ENCODE data around the gene GPR62.

GPR62 gene

GRCh38 chr3:51957520-51958205, 2.5 kb downstream of the GPR62 start:
- DNase-seq, result no peak

DNA sequence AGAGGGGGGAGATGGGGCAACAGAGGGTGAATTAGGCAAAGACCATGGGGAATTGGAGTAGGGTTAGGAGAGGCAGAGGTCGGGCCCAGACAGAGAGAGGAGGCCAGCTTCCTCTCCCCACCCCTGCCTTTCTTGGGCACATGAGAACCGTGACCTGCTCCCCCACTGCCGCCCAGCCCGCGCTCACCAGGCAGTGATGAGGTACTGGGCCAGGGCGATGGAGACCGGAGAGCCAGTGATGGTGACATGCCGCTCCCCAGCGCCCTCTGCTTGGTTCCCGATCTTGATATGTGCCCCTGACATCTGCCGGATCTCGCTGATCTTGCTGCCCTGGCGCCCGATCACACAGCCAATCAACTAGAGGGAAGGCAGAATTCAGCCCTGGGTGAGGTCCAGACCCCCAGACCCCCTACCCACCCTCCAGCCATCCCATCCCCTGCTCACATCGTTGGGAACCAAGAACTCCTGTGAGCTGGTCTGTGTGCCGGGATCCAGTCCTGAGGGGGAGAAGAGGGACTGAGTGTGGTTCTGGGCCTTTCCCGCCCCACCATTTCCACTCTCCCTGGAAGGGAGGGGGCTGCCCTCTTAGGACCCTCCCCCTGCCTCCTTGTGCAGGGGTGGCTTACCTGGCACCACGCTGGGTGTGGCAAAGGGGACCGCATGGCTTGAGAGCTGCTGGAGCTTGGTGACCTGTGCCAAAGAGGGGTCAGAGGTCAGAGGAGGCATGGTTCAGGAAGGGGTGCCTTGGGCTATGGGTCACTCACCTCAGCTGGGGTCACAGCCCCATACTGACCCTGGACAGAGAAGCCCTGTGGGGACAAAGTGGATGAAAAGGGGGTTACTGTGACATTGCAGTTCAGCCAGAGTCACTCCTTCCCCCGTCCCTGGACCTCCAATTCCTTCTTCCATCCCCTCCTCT, 3.7 kb downstream of the GPR62 start:
- no peak for DNase-seq

DNA sequence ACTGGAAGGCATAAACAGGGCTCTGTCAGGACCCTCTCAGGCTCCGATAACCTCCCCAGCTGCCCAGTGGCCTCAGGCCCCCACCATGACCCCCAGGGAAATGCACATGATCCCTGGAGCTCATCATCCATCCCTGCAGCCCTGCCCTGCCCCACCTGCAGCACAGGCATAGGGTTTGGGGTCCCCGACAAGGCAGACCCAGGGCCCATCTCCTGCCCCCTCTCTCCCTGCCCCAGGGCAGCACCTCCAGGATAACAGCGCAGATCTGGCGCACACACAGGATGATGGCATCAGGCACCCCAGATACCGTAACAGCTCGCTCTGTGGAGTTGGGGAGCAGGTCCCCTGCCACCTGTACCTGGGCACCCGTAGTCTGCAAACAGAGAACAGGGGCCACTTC, 4.5 kb downstream of the GPR62 start:
- DNase-seq, result no peak

GRCh38 chr3:51960386-51960785, 5.2 kb downstream of the GPR62 start:
- no peak for DNase-seq

- no peak for DNase-seq
Measured at GRCh38 chr3:51961011-51961410, 5.8 kb downstream of the GPR62 start.

DNA sequence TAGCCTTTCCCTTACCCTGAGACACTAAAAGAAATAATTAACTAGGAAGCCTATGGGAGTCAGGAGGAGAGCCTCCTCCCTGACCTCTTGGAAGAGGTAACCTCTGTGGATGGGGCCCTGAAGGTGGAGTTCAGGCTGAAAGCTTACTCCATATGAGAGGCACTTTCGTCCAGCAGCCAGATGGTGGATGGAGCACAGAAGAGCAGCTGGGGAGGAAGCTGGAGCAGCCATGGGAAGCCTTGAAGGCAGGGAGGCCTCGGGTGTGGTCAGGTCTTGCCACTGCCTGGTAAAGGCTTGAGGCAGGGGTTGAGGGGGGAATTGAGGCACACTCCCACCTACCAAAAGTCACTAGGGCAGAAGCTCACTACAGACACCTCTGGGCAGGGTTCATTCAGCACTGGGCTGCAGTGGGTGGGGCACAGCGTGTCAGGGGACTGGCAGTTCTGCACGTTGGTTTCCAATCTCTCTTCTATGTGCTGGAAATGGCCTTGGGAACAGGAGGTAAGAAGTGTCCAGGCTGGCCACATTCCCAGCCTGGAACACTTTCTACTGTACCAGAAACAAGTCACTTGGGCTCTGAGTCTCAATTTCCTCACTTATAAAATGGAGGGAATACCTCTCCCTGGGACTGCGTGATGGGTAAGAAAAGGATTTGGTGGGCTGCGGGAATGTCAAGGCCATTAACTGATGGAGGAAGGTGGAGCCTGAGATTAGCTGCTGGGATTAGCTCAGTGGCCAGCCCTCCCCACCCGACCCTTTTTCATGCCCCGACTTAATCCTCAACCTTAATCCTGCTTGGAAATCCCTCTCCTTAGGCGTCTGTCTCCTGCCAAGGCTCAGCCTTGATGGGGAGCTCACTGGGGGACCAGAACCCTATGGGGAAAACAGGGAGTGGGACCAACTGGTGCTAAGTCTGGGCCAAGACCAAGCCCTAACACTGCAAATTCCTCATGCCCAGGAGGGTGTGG, 6.7 kb downstream of the GPR62 start:
- no peak for DNase-seq

DNA sequence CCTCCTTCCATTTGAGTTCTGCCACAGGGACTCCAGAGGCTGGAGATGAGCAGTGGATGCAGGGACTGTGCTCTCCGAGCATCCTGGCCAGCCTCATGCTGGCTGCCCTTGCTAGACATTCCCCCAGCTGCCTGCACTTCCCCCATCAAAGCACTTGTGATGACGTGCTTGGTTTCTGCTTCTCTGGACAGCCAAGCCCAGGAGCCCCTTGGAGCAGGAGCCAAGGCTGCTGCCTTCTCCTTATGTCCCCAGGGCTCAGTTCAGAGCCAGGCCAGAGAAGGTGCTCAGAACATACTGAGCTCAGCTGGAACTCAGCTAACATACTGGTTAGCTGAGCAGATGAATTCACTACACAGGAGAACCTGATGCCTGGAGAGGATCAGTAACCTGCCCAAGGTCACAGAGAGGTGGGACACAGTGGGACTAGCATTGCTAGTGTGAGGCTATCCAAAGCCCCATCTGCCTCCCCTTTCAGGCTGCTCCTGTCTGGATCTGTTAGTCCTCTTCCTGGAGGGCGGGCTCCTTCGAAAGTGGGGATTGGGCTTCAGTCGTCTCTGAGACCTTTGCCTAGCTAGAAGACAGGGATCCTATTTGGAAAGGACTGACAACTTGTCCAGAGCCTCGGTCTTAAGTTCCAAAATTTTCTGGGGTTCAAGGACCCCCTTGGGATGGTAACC, 7.8 kb downstream of the GPR62 start:
- DNase-seq, result no peak

DNA sequence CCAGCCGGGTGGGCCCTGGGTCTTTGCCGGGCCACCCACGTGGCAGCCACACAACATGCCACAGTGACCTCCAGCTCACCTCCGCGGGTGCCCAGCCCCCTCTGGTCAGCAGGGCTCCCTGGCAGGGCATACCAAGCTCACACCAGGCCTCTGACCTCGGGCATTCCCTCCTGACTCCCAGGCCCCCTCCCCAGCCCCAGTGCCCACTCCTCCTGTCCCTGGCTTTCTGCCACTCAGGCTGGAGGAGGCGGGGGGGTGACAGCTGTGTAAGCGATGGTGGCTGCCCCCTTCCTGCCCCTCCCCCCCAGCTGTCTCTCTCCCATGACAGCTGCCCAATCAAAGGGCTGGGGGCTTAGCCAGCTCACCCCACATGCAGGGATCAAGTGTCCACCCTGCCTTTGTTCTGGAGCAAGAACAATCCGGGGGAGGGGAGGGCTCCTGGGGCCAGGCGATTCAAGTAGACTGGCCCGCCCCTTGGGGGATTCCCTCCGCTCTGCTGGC, 8.8 kb downstream of the GPR62 start:
- DNase-seq, result no peak

GRCh38 chr3:51964521-51964920, 9.3 kb downstream of the GPR62 start:
- no peak for DNase-seq

GRCh38 chr3:51966016-51966415, 10.8 kb downstream of the GPR62 start:
- no peak for DNase-seq

- DNase-seq, result no peak
Measured at GRCh38 chr3:51966486-51966885, 11.3 kb downstream of the GPR62 start.

DNA sequence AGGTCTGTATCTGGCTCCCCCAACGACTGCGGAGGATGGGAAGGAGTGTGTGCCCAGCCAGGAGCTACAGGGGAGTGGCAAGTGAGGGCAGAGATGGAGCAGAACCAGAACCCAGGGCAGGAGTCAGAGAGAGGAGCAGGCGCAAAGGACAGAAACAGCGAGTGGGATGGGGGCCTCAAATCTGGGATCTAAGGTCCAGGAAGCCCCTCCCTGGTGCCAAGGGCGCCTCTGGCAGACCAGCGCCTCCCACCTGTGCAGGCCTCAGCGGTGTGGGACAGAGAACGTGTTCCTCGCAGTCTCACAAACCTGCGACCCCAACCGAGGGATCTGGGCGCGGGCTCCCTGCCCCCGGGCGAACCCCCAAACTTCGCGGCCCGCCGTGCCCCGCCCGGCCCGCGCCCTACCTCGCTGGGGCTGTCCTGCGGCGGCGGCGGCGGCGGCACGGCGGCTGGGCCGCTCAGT, 11.8 kb downstream of the GPR62 start:
- DNase-seq, result no peak

DNA sequence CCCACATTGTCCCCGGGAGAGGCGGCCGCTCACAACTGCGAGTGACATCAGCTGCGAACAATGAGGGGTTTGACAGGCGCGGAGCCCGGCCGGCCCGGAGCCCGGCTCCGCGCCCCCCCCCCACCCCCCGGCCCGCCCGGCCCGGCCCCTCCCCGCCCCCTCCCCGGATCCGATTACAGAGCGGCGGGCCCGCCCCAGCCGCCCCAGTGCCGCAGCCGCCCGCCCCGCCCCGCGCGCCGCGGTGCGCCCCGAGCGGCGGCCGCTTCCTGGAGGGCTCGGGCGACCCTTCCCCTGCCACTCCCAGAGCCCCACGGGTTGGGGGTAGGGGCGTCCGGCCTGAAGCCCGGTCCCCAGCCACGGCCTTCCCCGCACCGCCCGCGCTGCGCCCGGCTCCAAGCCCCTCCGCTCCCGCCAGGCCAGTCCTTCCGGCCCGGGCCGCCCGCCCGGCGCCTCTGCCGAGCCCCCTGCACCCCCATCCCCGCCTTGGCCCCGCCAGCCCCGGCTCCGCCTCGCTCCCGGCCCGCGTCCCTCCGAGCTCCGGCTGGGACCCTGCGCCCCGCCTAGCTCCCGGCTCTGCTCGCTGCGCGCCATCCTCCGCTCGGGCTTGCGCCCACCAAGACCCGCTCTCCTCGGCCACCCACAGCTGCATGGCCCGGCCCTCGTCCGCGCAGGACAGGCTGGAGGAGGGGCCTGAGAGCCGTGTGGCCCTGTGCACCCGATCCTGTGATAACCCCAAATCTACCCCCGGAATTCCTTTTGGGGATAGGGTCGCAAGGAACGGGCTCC, 12.4 kb downstream of the GPR62 start, which contains the start of gene PCBP4:
TSS of gene PCBP4 (minus strand) at position 71 of the 786 bp plus-strand sequence. CDS start 6,214 bp downstream, outside the sequence.
- no peak for DNase-seq

DNA sequence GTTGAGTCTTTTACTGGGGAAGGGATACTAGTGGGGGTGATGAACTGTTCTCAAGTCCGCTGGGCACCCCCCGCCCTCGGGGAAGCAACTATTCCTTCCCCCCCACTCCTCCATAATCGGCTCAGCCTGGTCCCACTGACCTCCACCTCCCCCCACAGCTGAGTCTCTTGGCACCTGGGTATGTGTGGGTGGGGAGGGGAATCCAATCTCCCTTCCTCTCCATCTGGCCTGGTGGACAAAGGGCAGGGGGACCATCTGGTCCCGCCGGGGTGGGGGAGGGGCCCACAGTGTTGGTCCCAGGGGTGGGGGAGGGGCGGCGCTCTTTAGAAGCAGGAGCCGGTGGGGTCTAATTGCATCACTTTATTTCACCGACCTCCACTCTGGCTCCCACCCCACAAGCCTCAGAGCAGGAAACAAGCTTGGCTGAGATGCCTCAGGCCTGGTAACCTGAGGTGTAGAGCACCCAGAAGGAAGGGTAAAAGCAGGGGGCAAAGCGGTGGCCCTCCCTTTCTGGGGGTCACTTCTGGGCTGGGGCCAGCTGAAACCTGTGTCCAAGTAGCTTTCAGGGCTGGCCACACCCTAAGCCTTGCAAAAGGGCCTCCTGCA, 13.1 kb downstream of the GPR62 start:
- DNase-seq, result peak in 1 of 2 experiments; percentile 8

DNA sequence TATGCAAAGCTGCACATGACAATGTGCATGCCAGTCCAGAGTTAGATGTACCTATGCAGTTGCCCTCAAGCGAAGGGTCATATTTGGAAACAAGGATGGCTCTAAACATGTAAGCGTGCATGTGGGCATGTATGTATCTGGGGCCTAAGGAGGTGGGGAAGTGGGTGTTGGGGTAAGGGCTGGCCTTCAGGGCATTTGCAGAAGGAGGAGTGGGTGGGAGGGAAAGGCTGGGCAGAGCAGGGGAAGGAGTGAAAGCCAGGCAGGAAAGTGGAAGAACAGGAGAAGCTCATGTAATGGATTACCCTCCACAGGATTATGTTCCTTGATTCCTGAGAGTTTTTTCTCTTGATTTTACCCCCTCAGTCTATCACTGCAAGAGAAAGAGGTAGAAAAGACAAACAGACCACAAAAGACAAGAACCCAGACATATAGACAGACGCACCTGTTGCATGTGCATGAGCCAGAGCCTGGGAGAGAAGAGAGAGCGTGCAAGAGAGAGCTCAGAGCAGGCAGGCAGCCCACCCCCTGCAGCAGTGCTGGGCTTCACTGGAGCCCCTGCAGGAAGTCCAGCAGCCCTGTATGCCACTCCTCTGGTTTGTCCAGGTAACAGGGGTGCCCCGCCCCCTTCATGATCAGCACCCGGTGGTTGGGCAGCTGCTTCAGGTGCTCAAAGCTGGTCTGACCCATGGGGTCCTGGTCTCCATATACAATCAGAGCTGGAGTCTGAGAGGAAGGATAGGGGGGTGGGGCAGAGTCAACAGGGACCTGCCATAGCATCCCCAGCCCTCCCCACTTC, 13.9 kb downstream of the GPR62 start:
- no peak for DNase-seq

DNA sequence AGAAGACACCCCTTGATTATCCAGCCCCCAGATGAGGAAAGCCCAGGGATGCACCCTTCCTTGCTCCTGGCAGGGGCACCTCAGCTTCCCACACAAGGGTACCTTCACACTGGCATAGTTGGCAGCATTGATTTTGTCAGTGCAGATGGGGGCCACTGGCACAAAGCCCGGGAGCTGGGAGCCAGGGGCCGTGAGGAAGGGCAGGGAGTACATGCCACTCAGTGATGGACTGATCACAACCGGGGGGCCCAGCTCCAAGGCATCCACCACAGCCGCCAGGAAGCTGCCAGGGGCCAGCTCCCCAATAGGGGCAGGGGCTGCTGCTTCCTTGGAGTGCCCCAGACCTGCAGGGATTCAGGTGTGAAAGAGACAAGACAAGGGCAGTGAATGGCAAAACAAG, 14.7 kb downstream of the GPR62 start:
- DNase-seq, result no peak

- DNase-seq, result peak; percentile 17 to 44
Measured at GRCh38 chr3:51970606-51971300, 15.6 kb downstream of the GPR62 start.

GRCh38 chr3:51971350-51971749, 16.2 kb downstream of the GPR62 start:
- no peak for DNase-seq

Data from cerebellar nuclear complex (tissue), 1 donor.